ENCODE data around the gene TTC33.

TTC33 gene

GRCh38 chr5:40501711-40502444 lies 253.9 kb downstream of the TTC33 start:
- DNase-seq = no peak

- no peak for DNase-seq
Observed at GRCh38 chr5:40499518-40500273, 256.1 kb downstream of the TTC33 start.

- no peak for DNase-seq
Observed at GRCh38 chr5:40499007-40499406, 256.8 kb downstream of the TTC33 start.

GRCh38 chr5:40497573-40497972 lies 258.2 kb downstream of the TTC33 start:
- no peak for DNase-seq

GRCh38 chr5:40495237-40495635 lies 260.5 kb downstream of the TTC33 start:
- no peak for DNase-seq

GRCh38 chr5:40494631-40495236 lies 261.0 kb downstream of the TTC33 start:
- no peak for DNase-seq

GRCh38 chr5:40492056-40492455 lies 263.7 kb downstream of the TTC33 start:
- no peak for DNase-seq

GRCh38 chr5:40491644-40492043 lies 264.1 kb downstream of the TTC33 start:
- DNase-seq = no peak

- DNase-seq = no peak
Observed at GRCh38 chr5:40490464-40491111, 265.2 kb downstream of the TTC33 start.

- DNase-seq = no peak
Observed at GRCh38 chr5:40489421-40489820, 266.3 kb downstream of the TTC33 start.

- no peak for DNase-seq
Observed at GRCh38 chr5:40486437-40487275, 269.1 kb downstream of the TTC33 start.

- DNase-seq = no peak
Observed at GRCh38 chr5:40485021-40485998, 270.5 kb downstream of the TTC33 start.

- no peak for DNase-seq
Observed at GRCh38 chr5:40484495-40484894, 271.3 kb downstream of the TTC33 start.

- DNase-seq = no peak
Observed at GRCh38 chr5:40483316-40483715, 272.4 kb downstream of the TTC33 start.

- no peak for DNase-seq
Observed at GRCh38 chr5:40481241-40481640, 274.5 kb downstream of the TTC33 start.

GRCh38 chr5:40480392-40480791 lies 275.4 kb downstream of the TTC33 start:
- DNase-seq = no peak

- DNase-seq = no peak
Observed at GRCh38 chr5:40479939-40480338, 275.8 kb downstream of the TTC33 start.

GRCh38 chr5:40478766-40479165 lies 277.0 kb downstream of the TTC33 start:
- no peak for DNase-seq

GRCh38 chr5:40477856-40478546 lies 277.8 kb downstream of the TTC33 start:
- no peak for DNase-seq

- DNase-seq = no peak
Observed at GRCh38 chr5:40475561-40475960, 280.2 kb downstream of the TTC33 start.

- DNase-seq = no peak
Observed at GRCh38 chr5:40474250-40474649, 281.5 kb downstream of the TTC33 start.
